ENCODE results near the gene PGF.

DNA sequence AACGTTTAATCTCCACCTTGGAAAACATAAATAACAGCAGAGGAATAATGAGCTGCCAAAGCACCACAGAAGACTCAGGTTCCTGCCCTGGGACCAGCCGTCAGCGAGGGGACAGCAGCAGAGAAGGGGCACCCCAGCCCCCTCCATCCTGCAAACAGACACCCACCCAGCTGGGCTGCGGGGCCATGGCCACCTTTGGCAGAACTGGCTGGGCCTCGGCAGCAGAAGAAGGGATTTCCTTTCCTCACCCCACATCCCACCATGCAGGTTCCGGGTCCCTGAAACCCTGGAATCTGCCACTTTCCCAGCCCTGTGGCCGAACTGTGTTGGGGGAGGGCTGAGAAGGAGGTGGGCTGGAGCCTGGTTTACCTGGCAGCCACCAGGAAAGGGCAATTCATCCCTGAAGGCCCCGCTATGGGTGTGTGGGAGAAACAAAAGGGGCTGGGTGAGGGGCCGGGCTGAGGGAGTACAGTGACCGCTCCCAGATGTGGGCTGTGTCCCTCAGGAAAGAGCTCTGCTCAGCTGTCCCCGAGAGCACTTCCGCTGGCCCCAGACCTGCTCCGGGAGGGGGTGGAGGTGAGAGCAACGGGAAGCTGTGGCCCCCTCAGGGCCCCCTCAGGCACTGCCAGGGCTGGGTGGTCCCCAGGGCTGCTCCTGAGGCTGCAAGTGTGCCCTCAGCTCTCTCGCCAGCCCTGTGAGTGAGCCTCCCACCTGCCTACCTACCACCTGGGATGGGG is 3.8 kb downstream of the PGF start:
- TF ChIP-seq, protein P1, sequence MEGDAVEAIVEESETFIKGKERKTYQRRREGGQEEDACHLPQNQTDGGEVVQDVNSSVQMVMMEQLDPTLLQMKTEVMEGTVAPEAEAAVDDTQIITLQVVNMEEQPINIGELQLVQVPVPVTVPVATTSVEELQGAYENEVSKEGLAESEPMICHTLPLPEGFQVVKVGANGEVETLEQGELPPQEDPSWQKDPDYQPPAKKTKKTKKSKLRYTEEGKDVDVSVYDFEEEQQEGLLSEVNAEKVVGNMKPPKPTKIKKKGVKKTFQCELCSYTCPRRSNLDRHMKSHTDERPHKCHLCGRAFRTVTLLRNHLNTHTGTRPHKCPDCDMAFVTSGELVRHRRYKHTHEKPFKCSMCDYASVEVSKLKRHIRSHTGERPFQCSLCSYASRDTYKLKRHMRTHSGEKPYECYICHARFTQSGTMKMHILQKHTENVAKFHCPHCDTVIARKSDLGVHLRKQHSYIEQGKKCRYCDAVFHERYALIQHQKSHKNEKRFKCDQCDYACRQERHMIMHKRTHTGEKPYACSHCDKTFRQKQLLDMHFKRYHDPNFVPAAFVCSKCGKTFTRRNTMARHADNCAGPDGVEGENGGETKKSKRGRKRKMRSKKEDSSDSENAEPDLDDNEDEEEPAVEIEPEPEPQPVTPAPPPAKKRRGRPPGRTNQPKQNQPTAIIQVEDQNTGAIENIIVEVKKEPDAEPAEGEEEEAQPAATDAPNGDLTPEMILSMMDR (IDR thresholded peaks at IDR 0.05) = no peak
- TF ChIP-seq POLR2A (IDR thresholded peaks at IDR 0.05) = no peak

All from esophagus squamous epithelium (tissue), 4 donors.